HepG2 (cell line): ENCODE results near the gene PRTN3. TPM values are rescaled to one million over a fixed set of nuclear protein-coding genes. Genes with fewer than 3 reads are reported as not detected.

Source experiments
- ATAC-seq: fragments of 200-7000 bp; cut with Tn5 transposase; 3 replicates; pipeline ENCODE4 v1.9.1; 2020; ENCODE audit warnings: mild to moderate bottlenecking, moderate library complexity
- BruUV-seq: library from RNA; stranded (reverse); fragments of 400-500 nt; replicated peaks from 2 replicates; lab custom pipeline; 2021; lab: Mats Ljungman, UMichigan
- CTCF ChIA-PET: fragments of 300-600 bp; formaldehyde crosslinking; extraction: SDS; loops from one replicate; lab custom pipeline; 2021; ENCODE audit warnings: low total read pairs, inconsistent platforms, low intra/inter-chr PET ratio; lab: Yijun Ruan, JAX
- POLR2A ChIA-PET: fragments of 350-600 bp; sonication (Branson Sonifier 250); formaldehyde crosslinking; loops from one replicate; lab custom pipeline; 2020; ENCODE audit warnings: antibody characterized with exemption, inconsistent platforms; lab: Yijun Ruan, JAX
- DNase-seq: peaks from one replicate; pipeline ENCODE4 v3.0.0-alpha.2; 2015; ENCODE audit warnings: low spot score
- FAIRE-seq: peaks from 3 replicates; lab custom pipeline; 2011; peaks lifted over from hg19 to GRCh38; lab: Jason Lieb, UNC
- H2AFZ ChIP-seq: one replicate; pipeline ENCODE4 v1.6.1; 2011; ENCODE audit warnings: low read length, inconsistent platforms
- H3K27ac ChIP-seq: fragments of 300-600 bp; 3 replicates; pipeline ENCODE4 v1.8.0; 2011; ENCODE audit warnings: mixed run types, mild to moderate bottlenecking, mixed read lengths, low read length, inconsistent platforms; ENCODE audit not compliant: insufficient read depth; ENCODE audit errors: extremely low read length
- H3K27me3 ChIP-seq, 2 experiments: fragments of 200-600 bp in 1 of 2; 2 replicates in 1 of 2; 3 replicates in 1 of 2; pipeline versions ENCODE4 v1.6.0 to v1.8.0; 2011; ENCODE audit warnings: low read length in 2 of 2, mild to moderate bottlenecking in 2 of 2, moderate library complexity in 2 of 2, inconsistent platforms in 1 of 2; ENCODE audit not compliant: insufficient read depth in 2 of 2, control insufficient read depth in 1 of 2
- H3K36me3 ChIP-seq, 2 experiments: fragments of 200-600 bp in 1 of 2; replicated peaks in 1 of 2; 2 replicates in 1 of 2; 3 replicates in 1 of 2; pipeline versions ENCODE4 v1.5.1 to v1.8.0; 2011; ENCODE audit warnings: low read length in 2 of 2, inconsistent platforms in 1 of 2; ENCODE audit not compliant: insufficient read depth in 2 of 2, control insufficient read depth in 1 of 2
- H3K4me1 ChIP-seq: 2 replicates; pipeline ENCODE4 v1.5.1; 2012; ENCODE audit warnings: low read length, inconsistent platforms; ENCODE audit not compliant: insufficient read depth
- H3K4me2 ChIP-seq: 2 replicates; pipeline ENCODE4 v1.6.0; 2011; ENCODE audit warnings: low read depth, low read length, inconsistent platforms
- H3K4me3 ChIP-seq, 3 experiments: fragments of 200-600 bp in 1 of 3; sonication (generic), shearing (Covaris generic) in 1 of 3; replicated peaks in 1 of 3; 2 replicates each; pipeline ENCODE4 v1.5.1; 2011 to 2016; ENCODE audit warnings: low read length in 3 of 3, inconsistent platforms in 2 of 3, low read depth in 2 of 3, mild to moderate bottlenecking in 2 of 3, control low read depth in 1 of 3, mixed read lengths in 1 of 3; ENCODE audit not compliant: insufficient read depth in 1 of 3
- H3K79me2 ChIP-seq: one replicate; pipeline ENCODE4 v1.6.1; 2011; ENCODE audit warnings: low read length, inconsistent platforms; ENCODE audit not compliant: insufficient read depth
- H3K9ac ChIP-seq: 2 replicates; pipeline ENCODE4 v1.6.0; 2011; ENCODE audit warnings: mild to moderate bottlenecking, low read depth, low read length, inconsistent platforms; ENCODE audit not compliant: insufficient read depth
- H3K9me3 ChIP-seq: 2 replicates; pipeline ENCODE4 v1.5.1; 2012; ENCODE audit warnings: mild to moderate bottlenecking, low read length
- H4K20me1 ChIP-seq: 2 replicates; pipeline ENCODE4 v1.6.0; 2011; ENCODE audit warnings: inconsistent platforms, mild to moderate bottlenecking, low read length, moderate library complexity; ENCODE audit not compliant: insufficient read depth
- ARNT ChIP-seq: fragments of 450-650 bp; IDR thresholded peaks from 2 replicates; pipeline ENCODE4 v1.6.1; 2017
- FOXP1 ChIP-seq, 2 experiments: fragments of 450-650 bp in 1 of 2; IDR thresholded peaks; 2 replicates each; pipeline ENCODE4 v1.6.1; 2017 to 2018; ENCODE audit warnings: antibody characterized with exemption in 1 of 2
- HMGA1 ChIP-seq: sonication (generic); formaldehyde crosslinking; conservative IDR thresholded peaks from 2 replicates; pipeline ENCODE4 v1.4.0; 2020; ENCODE audit warnings: missing genetic modification reagents
- KMT2A ChIP-seq: sonication (generic); formaldehyde crosslinking; IDR thresholded peaks from 2 replicates; pipeline ENCODE4 v1.4.0; 2020; ENCODE audit warnings: missing genetic modification reagents
- STAG1 ChIP-seq: sonication (generic); formaldehyde crosslinking; IDR thresholded peaks from 2 replicates; pipeline ENCODE4 v1.4.0; 2020; ENCODE audit warnings: missing genetic modification reagents
- ZNF383 ChIP-seq: sonication (generic); formaldehyde crosslinking; IDR thresholded peaks from 2 replicates; pipeline ENCODE4 v1.4.0; 2020; ENCODE audit warnings: missing genetic modification reagents, mild to moderate bottlenecking, borderline replicate concordance
- ZNF652 ChIP-seq: IDR thresholded peaks from 2 replicates; pipeline ENCODE4 v1.6.1; 2016; ENCODE audit warnings: low read depth, borderline replicate concordance
- ZNF83 ChIP-seq: sonication (generic); formaldehyde crosslinking; IDR thresholded peaks from 2 replicates; pipeline ENCODE4 v1.4.0; 2020; ENCODE audit warnings: missing genetic modification reagents, mild to moderate bottlenecking, borderline replicate concordance
- ZSCAN22 ChIP-seq: sonication (generic); formaldehyde crosslinking; IDR thresholded peaks from 2 replicates; pipeline ENCODE4 v1.4.0; 2020; ENCODE audit warnings: mild to moderate bottlenecking, missing genetic modification reagents
- WGBS: methylation state at CpG from one replicate; pipeline ENCODE4 v1.1.6; 2017; ENCODE audit warnings: low lambda C conversion rate; 5-methylcytosine and 5-hydroxymethylcytosine counted together
- in situ Hi-C: cut with HindIII; loops from 2 replicates; pipeline ENCODE4 v1.10.0; 2017; ENCODE audit warnings: low pct_unique_long_range_greater_than_20kb; ENCODE audit not compliant: extremely low pct_ligation_motif_present
- intact Hi-C: fragments of 100-400 bp; cut with micrococcal nuclease; formaldehyde crosslinking; loops from one replicate; pipeline ENCODE4 v1.10.0; 2022; ENCODE audit not compliant: unreplicated experiment
- polyA plus RNA-seq, 8 experiments: library from polyadenylated mRNA; depleted of rRNA in 3 of 8; stranded (reverse) in 7 of 8; unstranded in 1 of 8; fragments of >200 nt; fragmentation: Illumina TruSeq in 4 of 8; extraction: Trizol in 4 of 8; gene quantifications; 2 replicates each; pipeline versions ENCODE4 v1.2.1 to v1.2.3, GENCODE V29; 2011 to 2016; ENCODE audit warnings: low read depth in 4 of 8, missing spikeins in 1 of 8, mixed read lengths in 1 of 8; ENCODE audit not compliant: insufficient read depth in 1 of 8
- total RNA-seq, 5 experiments: library from RNA; depleted of rRNA; stranded (reverse); fragments of >200 nt; fragmentation: Illumina TruSeq; extraction: Trizol; gene quantifications; 2 replicates each; pipeline ENCODE4 v1.2.3, GENCODE V29; 2016; ENCODE audit warnings: low read depth in 1 of 5
- TF ChIP-seq, protein P1 (sequence below), 2 experiments: sonication (generic) in 1 of 2; formaldehyde crosslinking in 1 of 2; IDR thresholded peaks; 2 replicates each; pipeline versions ENCODE4 v1.4.0 to v1.6.1; 2018 to 2020; ENCODE audit warnings: missing genetic modification reagents in 2 of 2, borderline replicate concordance in 1 of 2, low read depth in 1 of 2, mild to moderate bottlenecking in 1 of 2, missing biosample characterization in 1 of 2
- TF ChIP-seq, protein P2 (sequence below): sonication (generic); formaldehyde crosslinking; IDR thresholded peaks from 2 replicates; pipeline ENCODE4 v1.4.0; 2020; ENCODE audit warnings: missing genetic modification reagents

The PRTN3 gene
- total and polyA plus RNA-seq, 2 of the 13 experiments (the other 11 are each of a cell fraction or from before 2014, with no cell fraction given) = not detected

DNA sequence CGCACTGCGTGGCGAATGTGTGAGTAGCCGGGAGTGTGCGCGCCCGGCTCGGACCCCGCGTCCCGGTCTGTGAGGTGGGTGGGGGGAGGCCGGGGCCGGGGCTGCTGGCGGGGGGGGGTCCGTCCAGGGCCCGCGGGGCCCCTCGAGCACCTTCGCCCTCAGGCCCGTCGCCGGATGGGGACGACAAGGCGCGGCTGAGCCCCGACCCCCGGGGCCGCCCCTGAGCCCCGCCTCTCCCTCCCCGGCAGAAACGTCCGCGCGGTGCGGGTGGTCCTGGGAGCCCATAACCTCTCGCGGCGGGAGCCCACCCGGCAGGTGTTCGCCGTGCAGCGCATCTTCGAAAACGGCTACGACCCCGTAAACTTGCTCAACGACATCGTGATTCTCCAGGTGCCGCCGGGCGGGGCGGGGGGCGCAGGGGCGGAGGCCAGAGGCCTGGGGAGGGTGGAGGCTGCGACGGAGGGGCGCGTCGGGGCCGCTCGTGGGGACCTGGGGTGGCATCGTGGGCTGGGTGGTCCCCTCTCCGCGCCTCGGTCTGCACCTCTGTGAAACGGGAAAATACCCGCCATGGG is 12.3 kb downstream of the PRTN3 start:
- TF ChIP-seq ZNF83 (no peak), ZSCAN22 (CRISPR knock-in tag) (no peak), HMGA1 (CRISPR knock-in tag) (no peak), ARNT (no peak), ZNF383 (CRISPR knock-in tag) (no peak), FOXP1 (IDR thresholded peaks at IDR 0.05) (no peak), FOXP1 (CRISPR knock-in tag; IDR thresholded peaks at IDR 0.05) (no peak), ZNF652 (CRISPR knock-in tag) (no peak), KMT2A (no peak), STAG1 (CRISPR knock-in tag) (no peak)
- TF ChIP-seq, protein P1, sequence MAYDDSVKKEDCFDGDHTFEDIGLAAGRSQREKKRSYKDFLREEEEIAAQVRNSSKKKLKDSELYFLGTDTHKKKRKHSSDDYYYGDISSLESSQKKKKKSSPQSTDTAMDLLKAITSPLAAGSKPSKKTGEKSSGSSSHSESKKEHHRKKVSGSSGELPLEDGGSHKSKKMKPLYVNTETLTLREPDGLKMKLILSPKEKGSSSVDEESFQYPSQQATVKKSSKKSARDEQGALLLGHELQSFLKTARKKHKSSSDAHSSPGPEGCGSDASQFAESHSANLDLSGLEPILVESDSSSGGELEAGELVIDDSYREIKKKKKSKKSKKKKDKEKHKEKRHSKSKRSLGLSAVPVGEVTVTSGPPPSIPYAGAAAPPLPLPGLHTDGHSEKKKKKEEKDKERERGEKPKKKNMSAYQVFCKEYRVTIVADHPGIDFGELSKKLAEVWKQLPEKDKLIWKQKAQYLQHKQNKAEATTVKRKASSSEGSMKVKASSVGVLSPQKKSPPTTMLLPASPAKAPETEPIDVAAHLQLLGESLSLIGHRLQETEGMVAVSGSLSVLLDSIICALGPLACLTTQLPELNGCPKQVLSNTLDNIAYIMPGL (CRISPR knock-in tag; IDR thresholded peaks at IDR 0.05; ENCODE audit: borderline replicate concordance in 1 of 2, low read depth in 1 of 2) = no peak
- TF ChIP-seq, protein P2, sequence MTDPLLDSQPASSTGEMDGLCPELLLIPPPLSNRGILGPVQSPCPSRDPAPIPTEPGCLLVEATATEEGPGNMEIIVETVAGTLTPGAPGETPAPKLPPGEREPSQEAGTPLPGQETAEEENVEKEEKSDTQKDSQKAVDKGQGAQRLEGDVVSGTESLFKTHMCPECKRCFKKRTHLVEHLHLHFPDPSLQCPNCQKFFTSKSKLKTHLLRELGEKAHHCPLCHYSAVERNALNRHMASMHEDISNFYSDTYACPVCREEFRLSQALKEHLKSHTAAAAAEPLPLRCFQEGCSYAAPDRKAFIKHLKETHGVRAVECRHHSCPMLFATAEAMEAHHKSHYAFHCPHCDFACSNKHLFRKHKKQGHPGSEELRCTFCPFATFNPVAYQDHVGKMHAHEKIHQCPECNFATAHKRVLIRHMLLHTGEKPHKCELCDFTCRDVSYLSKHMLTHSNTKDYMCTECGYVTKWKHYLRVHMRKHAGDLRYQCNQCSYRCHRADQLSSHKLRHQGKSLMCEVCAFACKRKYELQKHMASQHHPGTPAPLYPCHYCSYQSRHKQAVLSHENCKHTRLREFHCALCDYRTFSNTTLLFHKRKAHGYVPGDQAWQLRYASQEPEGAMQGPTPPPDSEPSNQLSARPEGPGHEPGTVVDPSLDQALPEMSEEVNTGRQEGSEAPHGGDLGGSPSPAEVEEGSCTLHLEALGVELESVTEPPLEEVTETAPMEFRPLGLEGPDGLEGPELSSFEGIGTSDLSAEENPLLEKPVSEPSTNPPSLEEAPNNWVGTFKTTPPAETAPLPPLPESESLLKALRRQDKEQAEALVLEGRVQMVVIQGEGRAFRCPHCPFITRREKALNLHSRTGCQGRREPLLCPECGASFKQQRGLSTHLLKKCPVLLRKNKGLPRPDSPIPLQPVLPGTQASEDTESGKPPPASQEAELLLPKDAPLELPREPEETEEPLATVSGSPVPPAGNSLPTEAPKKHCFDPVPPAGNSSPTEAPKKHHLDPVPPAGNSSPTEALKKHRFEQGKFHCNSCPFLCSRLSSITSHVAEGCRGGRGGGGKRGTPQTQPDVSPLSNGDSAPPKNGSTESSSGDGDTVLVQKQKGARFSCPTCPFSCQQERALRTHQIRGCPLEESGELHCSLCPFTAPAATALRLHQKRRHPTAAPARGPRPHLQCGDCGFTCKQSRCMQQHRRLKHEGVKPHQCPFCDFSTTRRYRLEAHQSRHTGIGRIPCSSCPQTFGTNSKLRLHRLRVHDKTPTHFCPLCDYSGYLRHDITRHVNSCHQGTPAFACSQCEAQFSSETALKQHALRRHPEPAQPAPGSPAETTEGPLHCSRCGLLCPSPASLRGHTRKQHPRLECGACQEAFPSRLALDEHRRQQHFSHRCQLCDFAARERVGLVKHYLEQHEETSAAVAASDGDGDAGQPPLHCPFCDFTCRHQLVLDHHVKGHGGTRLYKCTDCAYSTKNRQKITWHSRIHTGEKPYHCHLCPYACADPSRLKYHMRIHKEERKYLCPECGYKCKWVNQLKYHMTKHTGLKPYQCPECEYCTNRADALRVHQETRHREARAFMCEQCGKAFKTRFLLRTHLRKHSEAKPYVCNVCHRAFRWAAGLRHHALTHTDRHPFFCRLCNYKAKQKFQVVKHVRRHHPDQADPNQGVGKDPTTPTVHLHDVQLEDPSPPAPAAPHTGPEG (CRISPR knock-in tag) = no peak
- TF ChIP-seq, all 625 proteins: peak for 0
- CTCF ChIA-PET = no interaction called here
- ATAC-seq (no peak), FAIRE-seq (no peak), DNase-seq (no peak)
- in situ Hi-C loops = loop anchor here (10.0 kb wide), 1 partner anchor 88 kb away; no protein-coding TSS in a partner anchor
- no TSS peak for BruUV-seq
- no peaks in the 10 kb centered on the region for H3K36me3 ChIP-seq
- no peaks in the 10 kb centered on the region for H4K20me1 ChIP-seq
- POLR2A ChIA-PET = no interaction called here
- peaks cover 11% of the 10 kb centered on the region; the same call in 1 of the 2 replicates for H3K4me1 ChIP-seq
- no peak overlapping the region for H3K4me2 ChIP-seq
- no peak overlapping the region for H2AFZ ChIP-seq
- WGBS = 70% methylated on average over 31 of the region's 67 CpGs
- intact Hi-C loops = no loop called here
- H3K9ac ChIP-seq = no peak overlapping the region
- no peak overlapping the region for H3K27ac ChIP-seq
- H3K9me3 ChIP-seq = no peaks in the 10 kb centered on the region
- H3K79me2 ChIP-seq = no peaks in the 10 kb centered on the region
- peaks cover 2 to 23% of the 10 kb centered on the region in 2 experiments; a peak in 4 of 5 replicates for H3K27me3 ChIP-seq
- H3K4me3 ChIP-seq = no peak overlapping the region
